Loucy (cell line): Measurements from ENCODE around the gene ROR1.

ENCODE experiments used
- CTCF ChIP-seq: fragments of 200-600 bp; sonication (generic); conservative IDR thresholded peaks from 2 replicates; pipeline ENCODE4 v1.5.1; 2014; ENCODE audit warnings: mild to moderate bottlenecking, antibody characterized with exemption, low read length
- EZH2phosphoT487 ChIP-seq: fragments of 200-600 bp; IDR thresholded peaks from 2 replicates; pipeline ENCODE4 v1.6.1; 2018; ENCODE audit warnings: antibody characterized with exemption, mild to moderate bottlenecking, moderate library complexity, borderline replicate concordance

GRCh38 chr1:63770381-63770780, 3.4 kb upstream of the ROR1 start:
- no peak for TF ChIP-seq CTCF
- no peak for TF ChIP-seq EZH2phosphoT487
